Smooth muscle cell (in vitro differentiated cells): ENCODE results near the gene HK1. TPM values are rescaled to one million over a fixed set of nuclear protein-coding genes. Genes with fewer than 3 reads are reported as not detected.

Source experiments
- DNase-seq: peaks from one replicate; lab custom pipeline; 2025; ENCODE audit not compliant: unreplicated experiment; lab: John Stamatoyannopoulos, UW
- H2AFZ ChIP-seq: fragments of 200-600 bp; sonication (generic); 2 replicates; pipeline ENCODE4 v1.6.0; 2016; ENCODE audit warnings: antibody characterized with exemption, low read depth, mild to moderate bottlenecking
- H3F3A ChIP-seq: fragments of 200-600 bp; sonication (generic); 2 replicates; pipeline ENCODE4 v1.6.0; 2017; ENCODE audit warnings: antibody characterized with exemption, low read depth
- H3K27ac ChIP-seq: fragments of 200-600 bp; sonication (generic); 2 replicates; pipeline ENCODE4 v1.5.1; 2016; ENCODE audit warnings: low read depth, mild to moderate bottlenecking
- H3K27me3 ChIP-seq: fragments of 200-600 bp; sonication (generic); 2 replicates; pipeline ENCODE4 v1.6.1; 2016; ENCODE audit warnings: low read depth, mild to moderate bottlenecking
- H3K36me3 ChIP-seq: fragments of 200-600 bp; sonication (generic); 2 replicates; pipeline ENCODE4 v1.5.1; 2016; ENCODE audit warnings: low read depth
- H3K4me1 ChIP-seq: fragments of 200-600 bp; sonication (generic); 2 replicates; pipeline ENCODE4 v1.5.1; 2016; ENCODE audit warnings: low read depth
- H3K4me2 ChIP-seq: fragments of 200-600 bp; sonication (generic); 2 replicates; pipeline ENCODE4 v1.6.0; 2016; ENCODE audit warnings: mild to moderate bottlenecking
- H3K4me3 ChIP-seq: fragments of 200-600 bp; sonication (generic); 2 replicates; pipeline ENCODE4 v1.5.1; 2016; ENCODE audit warnings: mild to moderate bottlenecking
- H3K79me2 ChIP-seq: fragments of 200-600 bp; sonication (generic); 2 replicates; pipeline ENCODE4 v1.6.0; 2016; ENCODE audit warnings: low read depth, mild to moderate bottlenecking
- H3K9ac ChIP-seq: fragments of 200-600 bp; sonication (generic); 2 replicates; pipeline ENCODE4 v1.6.0; 2016; ENCODE audit warnings: low read depth
- H3K9me3 ChIP-seq: fragments of 200-600 bp; sonication (generic); replicated peaks from 2 replicates; pipeline ENCODE4 v1.5.1; 2016; ENCODE audit warnings: low read depth
- H4K20me1 ChIP-seq: fragments of 200-600 bp; sonication (generic); 2 replicates; pipeline ENCODE4 v1.6.0; 2016; ENCODE audit warnings: low read depth
- WGBS: methylation state at CpG from one replicate; pipeline ENCODE4 v1.1.7; 2016; ENCODE audit warnings: low lambda C conversion rate; 5-methylcytosine and 5-hydroxymethylcytosine counted together
- polyA plus RNA-seq: library from polyadenylated mRNA; unstranded; fragments of >200 nt; fragmentation: Nextera tagmentation; extraction: Ambion mirVana; gene quantifications from 2 replicates; pipeline ENCODE4 v1.2.1, GENCODE V29; 2016
- total RNA-seq: library from RNA; depleted of rRNA; stranded (reverse); fragments of >200 nt; gene quantifications from 2 replicates; pipeline ENCODE4 v1.2.3, GENCODE V29; 2014
- TF ChIP-seq, protein P1 (sequence below): fragments of 200-600 bp; sonication (generic); IDR thresholded peaks from 2 replicates; pipeline ENCODE4 v1.5.1; 2017; ENCODE audit warnings: borderline replicate concordance, mild to moderate bottlenecking, antibody characterized with exemption; ENCODE audit not compliant: insufficient read depth, poor library complexity, severe bottlenecking

The HK1 gene
- total and polyA plus RNA-seq, 2 experiments from 2014 or later: 62.7 to 123 TPM

DNA sequence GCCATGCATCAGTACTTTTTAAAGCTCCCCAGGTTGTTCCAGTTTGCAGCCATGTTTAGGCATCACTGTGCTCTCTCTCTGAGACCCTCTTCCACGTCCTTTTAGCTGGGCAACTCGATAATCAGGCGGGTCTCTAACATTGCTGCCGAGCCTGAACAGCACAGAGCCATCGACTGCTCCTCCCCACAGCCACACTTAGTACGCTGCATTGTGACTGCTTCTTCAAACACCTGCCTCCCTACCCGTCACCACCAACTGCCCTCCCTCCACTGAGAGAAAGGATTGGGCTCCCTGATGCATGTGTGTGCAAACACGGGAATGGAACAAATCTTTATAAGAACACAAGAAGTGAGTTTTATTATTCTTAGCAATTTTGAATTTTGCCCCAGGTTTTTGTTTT lies 149.9 kb downstream of the HK1 start:
- H3K4me2 ChIP-seq: no peak overlapping the region
- DNase-seq: no peak
- no peak overlapping the region for H3K4me3 ChIP-seq
- H3K36me3 ChIP-seq: no peaks in the 10 kb centered on the region
- H2AFZ ChIP-seq: no peak overlapping the region
- no peaks in the 10 kb centered on the region for H4K20me1 ChIP-seq
- H3K79me2 ChIP-seq: no peaks in the 10 kb centered on the region
- H3K27me3 ChIP-seq: no peaks in the 10 kb centered on the region
- H3K9ac ChIP-seq: no peak overlapping the region
- no peak overlapping the region for H3K27ac ChIP-seq
- TF ChIP-seq, protein P1, sequence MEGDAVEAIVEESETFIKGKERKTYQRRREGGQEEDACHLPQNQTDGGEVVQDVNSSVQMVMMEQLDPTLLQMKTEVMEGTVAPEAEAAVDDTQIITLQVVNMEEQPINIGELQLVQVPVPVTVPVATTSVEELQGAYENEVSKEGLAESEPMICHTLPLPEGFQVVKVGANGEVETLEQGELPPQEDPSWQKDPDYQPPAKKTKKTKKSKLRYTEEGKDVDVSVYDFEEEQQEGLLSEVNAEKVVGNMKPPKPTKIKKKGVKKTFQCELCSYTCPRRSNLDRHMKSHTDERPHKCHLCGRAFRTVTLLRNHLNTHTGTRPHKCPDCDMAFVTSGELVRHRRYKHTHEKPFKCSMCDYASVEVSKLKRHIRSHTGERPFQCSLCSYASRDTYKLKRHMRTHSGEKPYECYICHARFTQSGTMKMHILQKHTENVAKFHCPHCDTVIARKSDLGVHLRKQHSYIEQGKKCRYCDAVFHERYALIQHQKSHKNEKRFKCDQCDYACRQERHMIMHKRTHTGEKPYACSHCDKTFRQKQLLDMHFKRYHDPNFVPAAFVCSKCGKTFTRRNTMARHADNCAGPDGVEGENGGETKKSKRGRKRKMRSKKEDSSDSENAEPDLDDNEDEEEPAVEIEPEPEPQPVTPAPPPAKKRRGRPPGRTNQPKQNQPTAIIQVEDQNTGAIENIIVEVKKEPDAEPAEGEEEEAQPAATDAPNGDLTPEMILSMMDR: no peak
- no peaks in the 10 kb centered on the region for H3K4me1 ChIP-seq
- WGBS: 97% methylated on average over 8 of the region's 8 CpGs
- no peaks in the 10 kb centered on the region for H3K9me3 ChIP-seq
- no peaks in the 10 kb centered on the region for H3F3A ChIP-seq

DNA sequence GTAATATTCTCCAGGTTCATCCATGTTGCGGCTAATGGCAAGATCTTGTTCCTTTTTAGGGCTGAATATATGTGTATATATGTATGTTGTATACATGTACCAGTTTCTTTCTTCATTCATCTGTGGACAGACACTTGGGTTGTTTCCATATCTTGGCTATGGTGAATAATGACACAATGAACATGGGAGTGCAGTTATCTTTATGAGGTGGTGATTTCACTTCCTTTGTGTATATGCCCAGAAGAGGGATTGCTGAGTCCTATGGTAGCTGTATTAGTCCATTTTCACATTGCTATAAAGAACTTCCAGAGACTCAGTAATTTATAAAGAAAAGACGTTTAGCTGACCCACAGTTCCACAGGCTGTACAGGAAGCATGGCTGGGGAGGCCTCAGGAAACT lies 155.9 kb downstream of the HK1 start:
- peak overlapping the region; percentile 68 for H3K4me2 ChIP-seq
- no peaks in the 10 kb centered on the region for H3K36me3 ChIP-seq
- H2AFZ ChIP-seq: peak overlapping the region; percentile 66
- TF ChIP-seq, protein P1: no peak
- peaks cover 5% of the 10 kb centered on the region for H3F3A ChIP-seq
- WGBS: 60% methylated on average over 2 of the region's 2 CpGs
- peaks cover 8% of the 10 kb centered on the region for H3K4me1 ChIP-seq
- no peaks in the 10 kb centered on the region for H3K9me3 ChIP-seq
- H3K79me2 ChIP-seq: no peaks in the 10 kb centered on the region
- no peak overlapping the region for H3K9ac ChIP-seq
- no peak for DNase-seq
- H3K4me3 ChIP-seq: no peak overlapping the region
- no peaks in the 10 kb centered on the region for H4K20me1 ChIP-seq
- H3K27ac ChIP-seq: peak overlapping the region; percentile 78
- H3K27me3 ChIP-seq: no peaks in the 10 kb centered on the region

DNA sequence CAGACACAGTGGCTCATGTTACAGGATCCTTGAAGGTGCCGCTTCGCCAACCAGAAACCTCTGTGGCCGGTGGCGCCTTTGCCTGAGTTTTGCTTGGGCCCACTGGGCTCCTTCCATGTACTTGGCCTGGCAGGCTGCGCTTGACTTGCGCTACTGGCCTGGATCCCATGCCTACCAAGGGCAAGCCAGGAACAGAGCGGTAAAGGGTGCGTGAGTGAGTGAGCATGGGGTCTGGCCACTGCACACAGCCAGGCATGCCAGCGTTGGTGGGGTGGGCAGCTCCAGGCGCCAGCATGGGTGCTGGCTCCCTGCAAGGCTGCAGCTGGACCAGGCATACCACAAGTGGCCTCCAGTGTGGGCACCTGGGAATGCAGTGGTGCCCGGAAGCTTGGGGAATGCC lies 156.6 kb downstream of the HK1 start:
- TF ChIP-seq, protein P1: no peak
- Histone ChIP-seq H3K4me1 (peaks cover 16% of the 10 kb centered on the region), H3F3A (peaks cover 9% of the 10 kb centered on the region), H2AFZ (no peak overlapping the region), H3K4me3 (no peak overlapping the region), H4K20me1 (no peaks in the 10 kb centered on the region), H3K4me2 (no peak overlapping the region), H3K27me3 (no peaks in the 10 kb centered on the region), H3K36me3 (no peaks in the 10 kb centered on the region), H3K9ac (no peak overlapping the region), H3K27ac (no peak overlapping the region), H3K79me2 (no peaks in the 10 kb centered on the region), H3K9me3 (no peaks in the 10 kb centered on the region)
- WGBS: 98% methylated on average over 11 of the region's 11 CpGs
- DNase-seq: no peak

DNA sequence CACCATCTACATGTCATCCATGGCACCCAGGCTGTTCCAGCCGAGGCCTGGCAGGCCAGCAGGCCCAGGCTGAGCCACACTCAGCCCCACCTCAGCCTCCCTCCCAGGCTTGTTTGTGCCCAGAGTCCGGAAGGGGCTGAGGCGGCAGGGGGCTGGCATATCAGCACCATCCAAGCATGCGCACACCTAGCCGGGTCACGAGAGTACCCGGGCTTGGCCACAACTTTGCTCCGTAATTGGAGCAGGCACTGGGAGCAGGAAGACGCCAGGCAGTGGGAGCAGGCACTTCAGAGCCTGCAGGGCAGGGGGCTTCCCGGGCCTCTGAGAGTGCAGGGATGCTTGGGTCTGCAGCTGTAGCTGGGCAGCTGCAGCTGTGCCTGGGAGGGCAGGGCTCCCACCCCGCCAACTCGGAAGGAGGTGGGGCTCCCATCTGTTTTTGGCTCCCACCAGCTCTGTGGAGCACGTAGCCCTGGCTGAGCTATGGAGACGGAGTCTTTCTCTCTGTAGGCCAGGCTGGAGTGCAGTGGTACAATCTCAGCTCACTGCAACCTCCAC lies 157.7 kb downstream of the HK1 start:
- Histone ChIP-seq H3K79me2 (no peaks in the 10 kb centered on the region), H3K4me3 (no peak overlapping the region), H3K36me3 (no peaks in the 10 kb centered on the region), H3F3A (peaks cover 9% of the 10 kb centered on the region), H3K4me1 (peaks cover 17% of the 10 kb centered on the region), H3K9ac (no peak overlapping the region), H3K27ac (no peak overlapping the region), H3K4me2 (no peak overlapping the region), H4K20me1 (no peaks in the 10 kb centered on the region), H3K9me3 (no peaks in the 10 kb centered on the region), H2AFZ (no peak overlapping the region), H3K27me3 (no peaks in the 10 kb centered on the region)
- no peak for DNase-seq
- TF ChIP-seq, protein P1: no peak
- WGBS: 96% methylated on average over 14 of the region's 14 CpGs
